GM19193 (cell line): ENCODE data around the gene RUNX1.

ENCODE experiments used
- POLR2A ChIP-seq: IDR thresholded peaks from 4 replicates; pipeline ENCODE4 v1.6.1; 2011; ENCODE audit not compliant: insufficient read depth, insufficient read length; ENCODE audit errors: extremely low read depth

Gene RUNX1

GRCh38 chr21:34841154-34841553 lies 207.9 kb downstream of the RUNX1 start:
- no peak for TF ChIP-seq POLR2A

- no peak for TF ChIP-seq POLR2A
Observed at GRCh38 chr21:34840693-34841092, 208.4 kb downstream of the RUNX1 start.

- no peak for TF ChIP-seq POLR2A
Observed at GRCh38 chr21:34838956-34839820, 209.9 kb downstream of the RUNX1 start.

GRCh38 chr21:34836933-34837505 lies 212.1 kb downstream of the RUNX1 start:
- no peak for TF ChIP-seq POLR2A

GRCh38 chr21:34836103-34836932 lies 212.8 kb downstream of the RUNX1 start:
- TF ChIP-seq POLR2A: no peak

- no peak for TF ChIP-seq POLR2A
Observed at GRCh38 chr21:34835526-34835925, 213.6 kb downstream of the RUNX1 start.

- TF ChIP-seq POLR2A: no peak
Observed at GRCh38 chr21:34834852-34835501, 214.1 kb downstream of the RUNX1 start.

GRCh38 chr21:34834290-34834689 lies 214.8 kb downstream of the RUNX1 start:
- TF ChIP-seq POLR2A: no peak

GRCh38 chr21:34833465-34833864 lies 215.6 kb downstream of the RUNX1 start:
- no peak for TF ChIP-seq POLR2A

- TF ChIP-seq POLR2A: no peak
Observed at GRCh38 chr21:34830386-34831170, 218.5 kb downstream of the RUNX1 start.

GRCh38 chr21:34827445-34828235 lies 221.5 kb downstream of the RUNX1 start:
- no peak for TF ChIP-seq POLR2A

GRCh38 chr21:34826836-34827235 lies 222.3 kb downstream of the RUNX1 start:
- no peak for TF ChIP-seq POLR2A

GRCh38 chr21:34825948-34826548 lies 223.1 kb downstream of the RUNX1 start:
- TF ChIP-seq POLR2A: no peak
